Heart right ventricle (tissue), 16 donors: Measurements from ENCODE around the gene HES3. TPM values are rescaled to one million over a fixed set of nuclear protein-coding genes. Genes with fewer than 3 reads are reported as not detected.

ENCODE experiments used
- ATAC-seq, 8 donors: fragments of 200-7000 bp; cut with Tn5 transposase; one replicate each; pipeline ENCODE4 v1.9.1; 2020; ENCODE audit warnings: mild to moderate bottlenecking in 8 of 8, moderate library complexity in 8 of 8, moderate number of reproducible peaks in 1 of 8
- DNase-seq, 2 donors: peaks; one replicate each; pipeline ENCODE4 v3.0.0-alpha.2; 2020
- H3K27ac ChIP-seq, 10 donors: fragments of 200-600 bp; sonication (generic) in 2 of 10; one replicate each; pipeline versions ENCODE4 v1.5.0 to v1.8.0; 2020 to 2022; ENCODE audit warnings: mild to moderate bottlenecking in 3 of 10
- H3K27me3 ChIP-seq, 7 donors: fragments of 200-600 bp; one replicate each; pipeline ENCODE4 v1.8.0; 2021 to 2022; ENCODE audit warnings: mild to moderate bottlenecking in 2 of 7
- H3K36me3 ChIP-seq, 9 donors: fragments of 200-600 bp; sonication (generic) in 1 of 9; one replicate each; pipeline versions ENCODE4 v1.5.0 to v1.8.0; 2020 to 2022; ENCODE audit warnings: mild to moderate bottlenecking in 2 of 9
- H3K4me1 ChIP-seq, 9 donors: fragments of 200-600 bp; sonication (generic) in 1 of 9; one replicate each; pipeline versions ENCODE4 v1.5.0 to v1.8.0; 2020 to 2022; ENCODE audit warnings: mild to moderate bottlenecking in 4 of 9
- H3K4me3 ChIP-seq, 10 donors: fragments of 200-600 bp; sonication (generic) in 2 of 10; one replicate each; pipeline versions ENCODE4 v1.5.0 to v1.8.0; 2020 to 2022; ENCODE audit warnings: mild to moderate bottlenecking in 7 of 10, moderate library complexity in 2 of 10
- H3K9me3 ChIP-seq, 11 donors: fragments of 200-600 bp in 10 of 11; sonication (generic) in 2 of 11; one replicate each; pipeline versions ENCODE4 v1.5.0 to v1.8.0; 2013 to 2022; ENCODE audit warnings: mild to moderate bottlenecking in 2 of 11, control low read depth in 1 of 11, moderate library complexity in 1 of 11
- WGBS, 2 donors: extraction: QIAGEN DNeasy Blood & Tissue Kit; methylation state at CpG; one replicate each; pipeline ENCODE4 v1.1.7; 2013; ENCODE audit warnings: inconsistent platforms in 1 of 2; 5-methylcytosine and 5-hydroxymethylcytosine counted together
- intact Hi-C, 10 donors: fragments of 100-400 bp; cut with DNase I; formaldehyde crosslinking; loops; one replicate each; pipeline versions ENCODE4 v1.11.1 to v1.14.2; 2022
- polyA plus RNA-seq, 2 donors: library from polyadenylated mRNA; stranded (reverse); fragments of 200-250 nt; gene quantifications; one replicate each; pipeline ENCODE4 v1.2.3, GENCODE V29; 2013
- total RNA-seq, 10 donors: library from RNA; stranded (reverse); fragmentation: NEBNext Ultra II Directional in 3 of 10; extraction: Animal tissue kit (Norgen Biotek cat#: 25700) in 3 of 10; gene quantifications; one replicate each; pipeline versions ENCODE4 v1.2.1 to v1.2.4, GENCODE V29; 2021 to 2023
- TF ChIP-seq, protein P1 (sequence below), 9 donors: fragments of 200-600 bp; sonication (generic) in 2 of 9; IDR thresholded peaks; one replicate each; pipeline versions ENCODE4 v1.5.0 to v1.8.0; 2021 to 2022; ENCODE audit warnings: antibody characterized with exemption in 9 of 9, mild to moderate bottlenecking in 5 of 9, moderate library complexity in 1 of 9
- donor health status: Arrhythmogenic right ventricular cardiomyopathy.
- donor health status: ischemic (EF 13 %, LVEDD 7.1; RV severe dilation, severe dysfunction).
- donor health status: healthy with polysubstance abuse.
- donor health status: DM: no; HTN: yes; CAD: no.
- donor health status: DM: no; HTN: no; CAD: no.
- donor health status: ischemic (EF 25% LVEDD 6.9; RV normal size, moderate dysfunction).
- donor health status: ischemic (EF 25% LVEDD 5.7; RV mildly dilated, moderate dysfunction).
- donor health status: healthy.
- donor health status: DM: yes; HTN: yes; CAD: no.
- donor health status: Ischemic cardiomyopathy.
- donor health status: ischemic (EF 35%, LVEDD 5.7; RV mildly dilated, moderate dysfunction).
- donor health status: nonischemic (EF 11% LVEDD 7.7; RV severe dilation, severe dysfunction).
- donor health status: DM: yes; HTN: yes; CAD: no.
- donor health status: PGD.
- donor health status: ischemic (EF 29% LVEDD 5.4; RV normal size, mild dysfunction).
- donor health status: nonischemic (EF 23%, LVEDD 6.1; RV moderate dilation, normal function).

HES3 gene
- total and polyA plus RNA-seq, 12 donors, result not detected

DNA sequence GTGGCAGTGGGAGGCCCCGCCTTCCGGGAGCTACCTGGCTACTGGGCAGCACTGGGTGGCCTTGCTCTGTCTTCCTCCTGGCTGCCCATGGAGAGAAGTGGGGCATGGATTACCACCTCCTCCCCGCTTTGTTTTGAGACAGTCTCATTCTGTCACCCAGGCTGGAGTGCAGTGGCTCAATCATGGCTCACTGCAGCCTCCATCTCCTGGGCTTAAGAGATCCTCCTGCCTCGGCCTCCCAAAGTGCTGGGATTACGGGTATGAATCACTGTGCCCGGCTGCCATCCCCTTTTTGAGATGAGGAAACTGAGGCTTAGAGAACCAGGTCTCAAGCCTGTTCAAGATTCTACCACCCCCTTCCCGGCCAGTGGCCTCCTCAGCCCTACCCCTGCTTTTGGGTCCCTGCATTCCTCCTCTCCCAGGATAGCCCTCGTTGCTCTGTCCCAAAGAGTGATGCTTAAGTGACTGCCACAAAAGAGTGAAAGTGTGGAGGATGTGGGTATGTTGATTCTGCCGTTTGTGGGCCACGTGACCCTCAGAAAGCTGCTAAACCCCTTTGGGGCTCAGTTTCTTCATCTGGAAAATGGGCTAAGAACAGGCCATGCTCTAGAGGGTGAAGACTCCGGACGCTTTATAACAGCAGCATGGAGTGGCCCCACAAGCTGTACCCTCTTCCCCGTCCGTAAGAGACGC lies 7.8 kb downstream of the HES3 start:
- Histone ChIP-seq H3K4me1 (peaks cover 0 to 14% (median 7%) of the 10 kb centered on the region in 9 donors), H3K36me3 (peaks cover 0 to 5% (median 0%) of the 10 kb centered on the region in 9 donors), H3K27ac (no peak overlapping the region), H3K4me3 (no peak overlapping the region), H3K9me3 (no peaks in the 10 kb centered on the region), H3K27me3 (peaks cover 4 to 55% (median 54%) of the 10 kb centered on the region in 7 donors)
- intact Hi-C loops, result loop anchor here in 3 of 10 donors (5.0 to 10.0 kb wide), 3 partner anchors 143 to 165 kb away; partner anchors contain the start of genes ACOT7 (in 1 of the 3) and HES2 (in 1 of the 3)
- DNase-seq, result no peak
- WGBS, 2 donors, result 79 to 80% methylated on average over 15 of the region's 15 CpGs
- ATAC-seq, result no peak
- TF ChIP-seq, protein P1, sequence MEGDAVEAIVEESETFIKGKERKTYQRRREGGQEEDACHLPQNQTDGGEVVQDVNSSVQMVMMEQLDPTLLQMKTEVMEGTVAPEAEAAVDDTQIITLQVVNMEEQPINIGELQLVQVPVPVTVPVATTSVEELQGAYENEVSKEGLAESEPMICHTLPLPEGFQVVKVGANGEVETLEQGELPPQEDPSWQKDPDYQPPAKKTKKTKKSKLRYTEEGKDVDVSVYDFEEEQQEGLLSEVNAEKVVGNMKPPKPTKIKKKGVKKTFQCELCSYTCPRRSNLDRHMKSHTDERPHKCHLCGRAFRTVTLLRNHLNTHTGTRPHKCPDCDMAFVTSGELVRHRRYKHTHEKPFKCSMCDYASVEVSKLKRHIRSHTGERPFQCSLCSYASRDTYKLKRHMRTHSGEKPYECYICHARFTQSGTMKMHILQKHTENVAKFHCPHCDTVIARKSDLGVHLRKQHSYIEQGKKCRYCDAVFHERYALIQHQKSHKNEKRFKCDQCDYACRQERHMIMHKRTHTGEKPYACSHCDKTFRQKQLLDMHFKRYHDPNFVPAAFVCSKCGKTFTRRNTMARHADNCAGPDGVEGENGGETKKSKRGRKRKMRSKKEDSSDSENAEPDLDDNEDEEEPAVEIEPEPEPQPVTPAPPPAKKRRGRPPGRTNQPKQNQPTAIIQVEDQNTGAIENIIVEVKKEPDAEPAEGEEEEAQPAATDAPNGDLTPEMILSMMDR (IDR thresholded peaks at IDR 0.05), result no peak

DNA sequence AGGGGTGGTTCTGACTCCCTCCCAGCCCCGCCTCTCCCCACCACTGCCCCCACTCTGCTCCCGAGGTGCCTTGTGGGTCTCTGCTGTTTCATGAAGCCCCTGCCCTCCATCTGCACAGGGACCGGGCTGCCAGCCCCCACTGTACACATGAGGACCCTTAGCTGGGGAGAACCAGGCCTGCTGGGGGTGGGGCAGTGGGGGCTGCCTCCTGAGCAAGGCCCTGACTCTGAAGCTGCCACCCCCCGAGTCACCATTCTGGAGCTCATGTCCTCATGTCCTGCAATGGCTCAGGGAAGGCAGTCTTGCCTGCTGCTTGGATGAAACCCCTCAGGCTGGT lies 8.4 kb downstream of the HES3 start:
- Histone ChIP-seq H3K27me3 (peaks cover 4 to 50% (median 48%) of the 10 kb centered on the region in 7 donors), H3K4me1 (peaks cover 0 to 11% (median 5%) of the 10 kb centered on the region in 9 donors), H3K4me3 (no peak overlapping the region), H3K9me3 (no peaks in the 10 kb centered on the region), H3K27ac (no peak overlapping the region), H3K36me3 (peaks cover 0 to 5% (median 0%) of the 10 kb centered on the region in 9 donors)
- TF ChIP-seq, protein P1 (IDR thresholded peaks at IDR 0.05), result no peak
- 84 to 85% methylated on average over 4 of the region's 4 CpGs for WGBS, 2 donors
- DNase-seq, result no peak
- intact Hi-C loops, result loop anchor here in 3 of 10 donors (5.0 to 10.0 kb wide), 3 partner anchors 142 to 165 kb away; partner anchors contain the start of genes ACOT7 (in 1 of the 3) and HES2 (in 1 of the 3)
- no peak for ATAC-seq

DNA sequence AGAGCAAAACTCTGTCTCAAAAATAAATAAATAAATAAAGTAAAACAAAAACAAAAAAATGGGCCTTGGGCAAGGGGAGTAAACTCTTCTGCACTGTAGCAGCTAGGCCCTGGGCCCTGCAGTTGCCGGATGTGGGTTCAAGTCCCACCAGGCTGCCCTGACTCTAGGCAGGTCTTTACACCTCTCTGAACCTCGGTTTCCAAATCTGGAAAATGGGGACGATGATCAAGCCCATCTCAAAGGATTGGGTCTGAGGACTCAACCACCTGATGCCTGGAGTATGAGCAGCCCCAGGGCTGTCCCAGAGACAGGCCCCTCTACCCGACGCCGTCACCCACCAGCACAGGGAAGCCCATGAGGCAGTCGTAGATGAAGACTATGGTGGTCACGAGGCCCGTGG lies 9.4 kb downstream of the HES3 start:
- WGBS, 2 donors, result 95 to 96% methylated on average over 9 of the region's 9 CpGs
- TF ChIP-seq, protein P1 (IDR thresholded peaks at IDR 0.05), result no peak
- intact Hi-C loops, result loop anchor here in 3 of 10 donors (5.0 to 10.0 kb wide), 3 partner anchors 141 to 164 kb away; partner anchors contain the start of genes ACOT7 (in 1 of the 3) and HES2 (in 1 of the 3)
- Histone ChIP-seq H3K9me3 (no peaks in the 10 kb centered on the region), H3K4me1 (peaks cover 0 to 11% (median 5%) of the 10 kb centered on the region in 9 donors), H3K36me3 (peaks cover 0 to 5% (median 0%) of the 10 kb centered on the region in 9 donors), H3K4me3 (no peak overlapping the region), H3K27me3 (peaks cover 4 to 46% (median 39%) of the 10 kb centered on the region in 7 donors), H3K27ac (no peak overlapping the region)
- ATAC-seq, result no peak
- no peak for DNase-seq

DNA sequence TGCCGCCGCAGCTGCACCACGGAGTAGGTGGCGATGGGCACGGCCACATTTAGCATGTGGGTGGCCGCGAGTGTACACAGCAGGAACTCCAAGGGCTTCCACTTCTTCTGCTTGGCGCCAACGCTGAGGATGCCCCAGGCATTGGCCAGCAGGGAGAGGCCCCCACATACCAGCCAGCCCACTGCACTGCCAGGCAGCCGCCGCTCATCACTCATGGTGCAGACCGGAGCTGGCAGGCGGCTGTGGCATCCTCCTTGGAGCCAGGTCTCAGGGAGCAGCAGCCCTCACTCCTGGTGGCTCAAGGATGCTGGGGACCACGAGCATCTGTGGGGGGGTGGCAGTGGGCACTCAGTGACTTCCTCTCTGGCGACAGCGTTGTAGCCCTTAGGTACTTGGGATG lies 10.7 kb downstream of the HES3 start:
- no peaks in the 10 kb centered on the region for H3K9me3 ChIP-seq
- ATAC-seq (no peak), DNase-seq (no peak)
- intact Hi-C loops, result loop anchor here in 3 of 10 donors (5.0 to 10.0 kb wide), 3 partner anchors 140 to 163 kb away; partner anchors contain the start of genes ACOT7 (in 1 of the 3) and HES2 (in 1 of the 3)
- TF ChIP-seq, protein P1 (IDR thresholded peaks at IDR 0.05), result no peak
- peaks cover 2 to 9% (median 5%) of the 10 kb centered on the region in 9 donors for H3K4me1 ChIP-seq
- H3K4me3 ChIP-seq, result no peak overlapping the region
- no peak overlapping the region for H3K27ac ChIP-seq
- peaks cover 0 to 47% (median 34%) of the 10 kb centered on the region in 7 donors for H3K27me3 ChIP-seq
- H3K36me3 ChIP-seq, result peaks cover 0 to 5% (median 0%) of the 10 kb centered on the region in 9 donors
- WGBS, 2 donors, result 89 to 90% methylated on average over 16 of the region's 16 CpGs
